SKM-1 treated with dmso at 0.1 percent for 144 hours (cell line): ENCODE results near the gene CREB3L1.

Source experiments
- DNase-seq: peaks from one replicate; lab custom pipeline; 2025; ENCODE audit not compliant: unreplicated experiment; lab: John Stamatoyannopoulos, UW

Gene CREB3L1

GRCh38 chr11:46277622-46278386 lies at the start of gene CREB3L1:
TSS of gene CREB3L1 (plus strand) at chr11:46277662. CDS start at chr11:46278112, 450 bp downstream.
- no peak for DNase-seq

DNA sequence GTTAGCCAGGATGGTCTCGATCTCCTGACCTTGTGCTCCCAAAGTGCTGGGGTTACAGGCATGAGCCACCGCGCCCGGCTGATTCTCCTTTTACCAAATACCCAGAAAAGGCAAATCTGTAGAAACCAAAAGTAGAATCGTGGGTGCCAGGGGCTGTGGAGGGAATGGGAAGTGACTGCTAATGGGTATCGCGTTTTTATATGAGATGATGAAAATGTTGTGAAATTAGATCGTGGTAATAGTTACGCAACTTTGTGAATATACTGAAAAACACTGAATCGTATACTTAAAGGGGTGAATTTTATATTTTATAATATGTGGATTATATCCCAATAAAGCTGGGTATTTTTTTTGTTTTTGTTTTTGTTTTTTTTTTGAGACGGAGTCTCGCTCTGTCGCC lies 48.2 kb upstream of the CREB3L1 start:
- DNase-seq: no peak

DNA sequence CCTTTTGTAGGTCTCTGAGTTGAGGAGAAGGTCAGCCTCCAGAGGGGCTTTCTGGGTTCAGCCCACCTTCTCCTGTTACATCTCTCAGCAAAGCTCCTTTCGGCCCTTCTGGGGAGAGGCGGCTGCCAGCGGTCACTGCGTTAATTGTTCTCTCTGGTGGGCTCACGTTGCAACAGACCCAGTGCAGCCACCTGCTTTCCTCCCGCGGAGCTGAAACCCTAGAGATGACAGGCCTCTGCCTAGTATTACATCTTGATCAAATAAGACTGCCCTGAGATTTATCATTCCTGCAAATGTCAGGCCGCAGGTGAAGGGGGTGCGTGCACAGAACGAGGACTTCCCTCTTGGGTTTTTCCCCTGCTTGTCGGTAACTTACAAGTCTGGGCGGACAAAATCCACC lies 43.2 kb upstream of the CREB3L1 start:
- DNase-seq: no peak

DNA sequence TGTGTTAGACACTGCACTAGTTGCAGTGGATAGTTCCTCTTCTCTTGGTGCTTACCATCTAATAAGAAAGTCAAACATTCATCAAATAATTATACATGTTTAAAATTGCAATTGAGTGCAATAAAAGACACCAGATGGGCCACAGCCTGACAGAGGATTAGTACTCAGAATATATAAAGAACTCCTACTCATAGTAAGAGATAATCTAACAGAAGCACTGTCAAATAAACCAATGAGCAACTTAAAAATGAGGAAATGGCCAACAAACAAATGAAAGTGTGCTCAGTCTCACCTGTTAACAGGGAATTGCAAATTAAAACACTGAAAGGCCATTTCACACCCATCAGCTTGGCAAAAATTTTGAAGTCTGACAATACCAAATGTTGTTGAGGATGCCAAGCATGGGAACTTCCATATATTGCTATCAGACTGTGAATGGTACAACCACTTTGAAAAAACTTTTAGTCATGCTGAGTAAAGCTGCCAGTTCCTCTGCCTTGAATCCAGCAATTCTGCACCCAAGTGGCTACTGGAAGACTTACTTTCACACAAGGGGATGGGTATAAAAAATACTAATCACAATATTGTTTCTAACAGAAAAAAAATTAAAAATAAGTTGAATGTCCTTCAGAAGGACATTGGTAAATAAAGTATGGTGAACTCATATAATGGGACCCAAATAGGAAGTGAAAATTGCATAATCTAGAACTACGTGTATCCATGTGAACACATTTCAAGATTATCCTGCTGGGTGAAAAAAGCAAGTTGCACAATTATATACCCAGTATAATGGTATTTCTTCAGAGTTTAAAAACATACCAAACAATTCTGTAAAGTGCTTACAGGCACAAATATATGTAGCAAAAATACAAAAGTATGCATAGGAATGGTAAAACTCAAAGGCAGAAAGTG lies 41.4 kb upstream of the CREB3L1 start:
- DNase-seq: peak; percentile 80

DNA sequence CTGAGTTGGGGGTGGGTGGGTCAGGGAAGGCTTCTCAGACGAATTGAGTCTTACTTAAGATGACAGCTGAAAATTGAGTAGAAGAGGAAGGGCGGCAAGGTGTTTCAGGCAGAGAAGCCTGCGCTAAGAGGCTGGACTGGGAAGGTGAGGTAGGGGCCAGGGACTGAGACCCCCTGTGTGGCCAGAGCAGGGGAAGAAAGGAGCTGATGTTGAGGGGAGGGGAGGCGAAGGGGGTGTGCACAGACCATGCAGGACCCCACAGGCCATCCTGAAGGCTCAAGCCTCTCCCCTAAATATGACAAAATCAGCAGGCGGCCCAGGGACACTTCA lies 40.6 kb upstream of the CREB3L1 start:
- DNase-seq: no peak

DNA sequence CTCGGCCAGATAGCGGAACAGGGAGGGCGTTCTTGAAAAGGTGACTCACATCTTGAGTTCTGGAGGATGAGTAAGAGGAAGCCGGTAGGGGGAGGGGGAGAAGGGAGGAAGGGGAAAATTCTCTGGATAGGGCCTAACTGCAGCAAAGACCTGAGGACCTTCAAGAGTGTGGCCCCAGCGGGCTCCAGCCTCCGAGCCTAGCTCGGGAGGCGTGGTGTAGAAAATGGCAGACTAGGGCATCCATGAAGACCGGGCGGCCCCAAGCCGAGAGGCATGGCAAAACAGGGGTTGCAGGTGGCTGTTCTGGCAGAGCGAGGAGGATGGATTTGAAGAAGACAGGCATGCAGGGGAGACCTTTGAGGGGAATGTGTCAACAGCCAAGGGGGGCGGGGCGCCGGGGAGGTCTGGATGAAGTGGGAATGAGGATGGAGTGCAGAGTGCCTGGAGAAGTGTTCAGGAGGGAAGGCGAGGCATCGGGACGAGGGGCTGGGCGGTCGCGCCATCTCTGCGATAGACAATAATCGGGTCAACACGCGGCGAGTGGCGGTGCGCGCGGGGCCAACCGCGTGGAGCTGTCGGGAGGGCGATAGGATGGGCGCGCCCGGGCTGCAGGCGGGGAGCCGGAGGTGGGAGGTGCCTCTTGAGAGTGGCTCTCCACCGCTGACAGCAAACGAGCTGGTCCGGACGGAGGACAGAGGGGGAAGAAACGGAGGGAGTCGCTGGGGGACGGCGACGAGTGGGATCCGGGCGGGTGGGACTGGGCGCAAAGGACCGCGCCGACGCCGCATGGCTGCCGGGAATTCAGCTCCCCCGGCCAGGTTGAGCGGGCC lies 40.0 kb upstream of the CREB3L1 start:
- DNase-seq: peak; percentile 73

DNA sequence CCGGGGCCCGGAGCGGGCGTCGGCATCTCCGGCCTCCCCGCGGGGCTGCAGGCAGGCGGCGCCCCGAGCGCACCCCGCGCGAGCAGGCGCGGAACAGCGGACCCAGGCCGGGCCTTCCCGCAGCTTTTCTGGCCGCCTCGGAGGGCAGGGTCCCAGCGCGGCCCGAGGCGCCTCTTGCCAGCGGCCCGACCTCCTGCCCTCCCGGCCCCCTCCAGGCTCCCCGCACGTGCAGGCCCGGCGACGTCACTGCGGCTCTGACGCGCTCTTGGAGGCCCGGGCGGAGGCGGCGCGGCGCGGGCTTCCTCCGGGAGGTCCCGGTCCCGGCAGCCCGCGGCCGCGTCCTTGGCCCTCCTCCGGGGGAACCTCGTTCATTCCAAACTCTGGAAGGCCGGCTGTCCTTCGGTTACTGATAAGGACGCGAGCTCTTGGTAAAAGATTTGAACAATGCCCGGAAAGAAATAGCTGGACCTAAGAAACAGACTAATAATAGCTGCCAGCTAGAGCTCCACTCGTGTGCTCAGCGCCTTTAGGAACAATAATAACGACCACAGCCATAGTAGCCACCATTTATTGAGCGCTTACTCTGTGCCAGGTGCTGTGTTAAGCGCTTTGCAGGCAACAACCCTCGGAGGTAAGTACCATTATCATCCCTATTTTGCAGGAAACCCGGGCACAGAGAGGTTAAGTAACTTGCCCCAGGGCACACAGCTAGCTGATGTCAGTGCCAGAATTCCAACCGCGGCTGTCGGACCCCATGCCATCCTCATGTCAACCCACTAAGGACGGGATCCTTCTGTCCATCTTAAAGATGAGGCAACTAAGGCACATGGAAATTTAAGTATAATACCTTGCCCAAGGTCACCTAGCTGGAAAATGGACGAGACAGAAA lies 39.1 kb upstream of the CREB3L1 start:
- no peak for DNase-seq

GRCh38 chr11:46238967-46239800 lies 38.3 kb upstream of the CREB3L1 start:
- peak; percentile 67 for DNase-seq

DNA sequence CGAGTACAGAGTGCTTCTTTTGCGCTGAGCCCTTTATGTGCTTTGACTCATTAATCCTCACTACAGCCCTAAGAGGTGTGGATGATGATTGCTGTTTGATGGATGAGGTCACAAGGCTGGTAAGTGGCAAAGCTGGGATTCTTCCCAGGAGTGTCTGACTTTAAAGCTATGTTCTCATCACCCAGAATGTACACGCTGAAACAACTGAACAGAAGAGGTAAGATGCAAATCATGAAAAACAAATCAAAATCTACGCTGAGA lies 37.7 kb upstream of the CREB3L1 start:
- DNase-seq: no peak

DNA sequence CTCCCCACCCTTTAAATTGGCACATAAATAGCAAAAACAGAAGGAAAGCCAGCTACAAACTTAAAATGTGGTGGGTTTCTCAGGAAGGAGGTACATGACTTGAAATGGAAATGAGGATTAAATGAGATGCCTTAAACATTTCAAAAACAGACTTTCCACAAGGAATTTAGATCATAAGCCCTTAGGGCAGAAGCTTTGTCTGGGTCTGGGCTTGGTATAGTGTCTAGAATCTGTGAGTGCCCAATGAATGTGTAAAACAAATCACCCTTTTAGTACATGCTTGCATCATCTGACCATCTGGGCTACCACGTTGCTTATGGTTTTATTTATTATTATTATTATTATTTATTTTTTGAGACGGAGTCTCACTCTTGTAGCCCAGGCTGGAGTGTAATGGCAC lies 37.1 kb upstream of the CREB3L1 start:
- DNase-seq: no peak

GRCh38 chr11:46240861-46241260 lies 36.6 kb upstream of the CREB3L1 start:
- no peak for DNase-seq

- no peak for DNase-seq
Observed at GRCh38 chr11:46242041-46242951, 35.2 kb upstream of the CREB3L1 start.

GRCh38 chr11:46242952-46243795 lies 34.3 kb upstream of the CREB3L1 start:
- peak; percentile 77 for DNase-seq

GRCh38 chr11:46243796-46244109 lies 33.7 kb upstream of the CREB3L1 start:
- no peak for DNase-seq

DNA sequence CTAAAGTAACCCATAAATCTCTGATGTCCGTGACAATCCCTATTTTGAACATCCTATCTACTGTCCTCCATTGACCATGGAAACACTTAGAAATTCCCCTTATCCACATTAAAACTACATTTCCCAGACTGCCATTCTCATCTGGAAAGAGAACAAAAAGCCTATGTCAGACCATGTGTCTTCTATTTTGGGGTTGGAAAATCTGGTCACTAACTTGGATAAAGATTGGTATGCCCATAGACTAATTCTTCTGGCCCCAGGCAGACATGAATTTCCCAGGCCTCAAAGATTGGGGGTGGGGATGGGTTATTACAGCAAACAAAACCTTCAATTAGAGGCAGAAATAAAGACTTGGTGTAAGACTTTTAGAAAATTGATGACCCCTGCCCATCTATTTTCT lies 30.9 kb upstream of the CREB3L1 start:
- DNase-seq: no peak

GRCh38 chr11:46247090-46247489 lies 30.4 kb upstream of the CREB3L1 start:
- DNase-seq: no peak

- DNase-seq: no peak
Observed at GRCh38 chr11:46247659-46248058, 29.8 kb upstream of the CREB3L1 start.
